NCI-H1048 (cell line): ENCODE measurements around the gene FGD6.

ENCODE experiments used
- DNase-seq: peaks from one replicate; lab custom pipeline; 2025; lab: John Stamatoyannopoulos, UW

The FGD6 gene

GRCh38 chr12:95083938-95084337 lies 133.3 kb downstream of the FGD6 start:
- no peak for DNase-seq

DNA sequence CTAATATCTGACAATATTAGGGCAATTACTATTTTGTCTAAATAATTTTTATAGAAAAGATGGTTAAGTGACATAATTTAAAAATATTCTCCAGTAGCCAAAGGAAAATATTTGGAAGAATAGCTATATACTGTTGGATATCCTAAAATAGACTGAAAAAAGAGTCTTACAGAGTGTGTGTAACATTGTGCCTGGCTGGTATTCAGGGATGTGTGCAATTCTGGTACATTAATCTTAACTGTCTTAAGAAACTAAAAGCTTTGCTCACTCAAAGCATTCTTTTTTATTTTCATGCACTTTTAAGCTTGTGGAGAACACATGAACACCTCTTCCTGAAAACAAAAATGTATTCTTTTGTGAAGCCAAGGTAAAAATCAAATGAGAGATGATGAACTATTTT lies 133.8 kb downstream of the FGD6 start:
- no peak for DNase-seq

- no peak for DNase-seq
Observed at GRCh38 chr12:95077341-95077740, 139.9 kb downstream of the FGD6 start.

DNA sequence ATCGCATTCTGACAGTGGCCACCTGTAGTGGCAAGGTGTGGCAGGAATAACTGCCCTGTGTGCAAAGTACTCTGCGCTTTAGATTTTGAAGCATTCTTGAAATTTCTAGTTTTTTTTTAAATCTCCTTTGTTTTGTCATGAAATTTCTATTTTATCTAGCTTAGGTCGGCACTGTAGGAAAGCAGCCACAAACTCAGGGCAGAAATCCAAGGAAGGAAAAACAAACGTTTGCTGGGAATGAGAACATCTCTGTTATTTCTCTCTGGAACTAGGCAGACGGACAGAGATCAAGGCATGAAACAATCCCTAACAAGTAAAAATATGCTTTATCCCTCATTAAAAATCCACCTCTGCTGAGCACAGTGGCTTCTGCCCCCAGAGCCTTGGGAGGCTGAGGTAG lies 142.5 kb downstream of the FGD6 start:
- no peak for DNase-seq

DNA sequence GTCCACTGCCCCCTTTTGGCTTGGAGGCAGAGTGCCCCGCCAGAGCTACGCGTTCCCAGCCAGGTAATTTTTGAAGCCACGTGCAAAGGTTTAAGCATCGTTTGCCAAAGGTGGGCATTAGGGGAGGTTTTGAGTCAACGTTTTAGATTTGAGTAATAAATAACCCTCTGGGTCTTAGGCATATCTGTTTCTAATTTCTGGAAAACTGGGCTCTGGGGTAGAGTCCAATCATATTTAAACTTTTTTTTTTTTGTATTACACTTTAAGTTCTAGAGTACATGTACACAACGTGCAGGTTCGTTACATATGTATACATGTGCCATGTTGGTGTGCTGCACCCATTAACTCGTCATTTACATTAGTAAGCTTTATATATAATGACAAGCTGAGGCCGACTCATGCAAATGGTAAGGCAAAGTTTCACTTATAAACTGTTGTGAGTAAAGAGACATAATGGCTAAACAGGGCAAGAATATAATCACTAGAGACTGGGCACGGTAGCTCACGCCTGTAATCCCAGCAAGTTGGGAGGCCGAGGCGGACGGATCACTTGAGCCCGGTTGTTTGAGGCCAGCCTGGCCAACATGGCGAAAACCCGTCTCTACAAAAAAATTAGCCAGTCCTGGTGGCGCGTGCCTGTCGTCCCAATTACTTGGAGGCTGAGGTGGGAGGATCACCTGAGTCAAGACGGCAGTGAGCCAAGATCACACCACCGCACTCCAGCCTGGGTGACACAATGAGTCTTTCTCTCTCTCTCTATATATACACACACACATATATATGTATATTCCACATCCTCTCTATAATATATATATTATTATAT lies 143.4 kb downstream of the FGD6 start:
- DNase-seq: peak; percentile 88

GRCh38 chr12:95072900-95073697 lies 144.2 kb downstream of the FGD6 start, which contains the start of gene NR2C1:
TSS of gene NR2C1 (minus strand) at chr12:95073618. CDS start at chr12:95067384, 6,234 bp downstream.
- DNase-seq: no peak

GRCh38 chr12:95070378-95070777 lies 146.9 kb downstream of the FGD6 start:
- no peak for DNase-seq

DNA sequence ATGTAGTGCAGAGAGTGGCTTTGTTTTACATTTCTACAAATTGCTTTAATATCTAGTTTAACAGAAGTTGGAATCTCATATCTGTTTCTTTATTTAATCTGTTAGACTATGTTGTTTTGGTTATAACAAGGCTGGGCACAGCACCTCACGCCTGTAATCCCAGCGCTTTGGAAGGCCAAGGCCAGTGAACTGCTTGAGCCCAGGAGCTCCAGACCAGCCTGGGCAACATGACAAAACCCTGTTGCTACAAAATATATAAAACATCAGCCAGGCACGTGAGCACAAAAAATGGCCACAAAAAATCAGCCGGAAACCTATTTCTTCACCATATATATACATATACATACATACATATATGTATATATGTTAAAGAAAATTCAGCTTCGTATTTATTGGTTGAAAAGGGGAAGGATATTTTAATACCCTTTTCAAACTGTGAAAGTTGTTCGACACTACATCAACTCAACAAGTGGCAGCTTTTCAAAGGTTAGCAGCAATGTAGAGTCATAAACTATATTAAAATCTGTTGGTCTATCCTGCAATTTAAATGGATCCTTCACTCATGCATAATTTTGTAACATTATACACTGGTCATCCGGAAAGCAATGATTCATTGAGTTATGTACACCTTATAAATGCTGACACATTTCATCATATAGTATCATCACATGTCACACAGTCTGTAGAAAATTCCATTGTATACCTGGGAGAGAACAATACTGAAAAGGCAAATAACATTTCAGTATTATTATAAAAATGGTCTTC lies 151.0 kb downstream of the FGD6 start:
- no peak for DNase-seq

GRCh38 chr12:95060951-95061350 lies 156.3 kb downstream of the FGD6 start:
- DNase-seq: no peak

DNA sequence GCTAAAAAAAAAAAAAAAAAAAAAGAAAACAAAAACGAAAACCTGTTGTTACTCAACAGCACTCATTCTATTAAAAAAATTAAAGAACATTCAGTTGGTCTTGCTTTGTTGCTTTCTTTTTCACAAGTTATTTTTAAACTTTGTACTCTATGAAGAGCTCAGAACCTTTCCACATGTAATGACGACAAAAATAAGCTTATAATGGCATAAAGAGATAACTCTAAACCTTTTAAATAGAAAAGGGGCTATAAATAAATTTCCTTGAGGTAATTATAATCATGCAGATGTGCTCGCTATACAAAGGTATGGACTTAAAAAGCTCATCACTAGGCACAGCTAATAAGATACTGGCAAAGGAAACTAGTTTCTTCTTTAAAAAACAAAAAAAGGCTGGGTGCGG lies 157.3 kb downstream of the FGD6 start:
- no peak for DNase-seq

DNA sequence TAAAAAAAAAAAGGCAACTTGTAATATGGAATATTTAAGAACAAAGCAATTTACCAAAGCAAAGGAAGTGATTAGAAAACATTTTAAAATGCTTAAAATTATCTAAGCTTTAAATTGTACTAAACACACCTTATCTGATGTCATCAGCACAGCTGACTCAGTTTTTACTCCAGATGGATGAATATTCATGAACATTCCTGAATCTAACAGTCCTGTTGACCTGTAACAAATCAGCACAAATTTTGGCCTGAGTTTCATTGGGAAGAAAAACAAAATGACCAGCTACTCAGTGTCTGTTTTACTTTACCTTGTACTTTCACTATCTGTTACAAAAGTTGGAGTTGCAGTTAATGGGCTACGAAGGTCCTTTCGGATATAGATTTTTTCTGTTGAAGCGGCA lies 159.8 kb downstream of the FGD6 start:
- no peak for DNase-seq

DNA sequence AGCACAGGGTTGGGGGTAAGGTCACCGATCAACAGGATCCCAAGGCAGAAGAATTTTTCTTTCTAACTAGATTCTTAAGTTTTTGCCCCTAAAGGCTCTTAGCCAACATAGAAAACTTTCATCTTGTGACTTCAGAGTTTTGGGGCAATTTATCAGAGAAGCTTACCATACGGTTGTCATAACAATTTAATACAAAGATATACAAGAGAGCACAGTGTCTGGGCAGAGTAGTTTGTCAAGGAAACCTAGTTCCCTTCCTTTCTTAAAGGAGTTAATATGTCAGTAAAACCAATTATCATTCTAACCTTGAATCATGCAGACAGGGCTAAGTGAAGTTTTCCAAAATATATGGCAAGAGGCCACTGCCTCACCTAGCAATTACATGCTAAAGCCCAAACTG lies 162.2 kb downstream of the FGD6 start:
- no peak for DNase-seq

DNA sequence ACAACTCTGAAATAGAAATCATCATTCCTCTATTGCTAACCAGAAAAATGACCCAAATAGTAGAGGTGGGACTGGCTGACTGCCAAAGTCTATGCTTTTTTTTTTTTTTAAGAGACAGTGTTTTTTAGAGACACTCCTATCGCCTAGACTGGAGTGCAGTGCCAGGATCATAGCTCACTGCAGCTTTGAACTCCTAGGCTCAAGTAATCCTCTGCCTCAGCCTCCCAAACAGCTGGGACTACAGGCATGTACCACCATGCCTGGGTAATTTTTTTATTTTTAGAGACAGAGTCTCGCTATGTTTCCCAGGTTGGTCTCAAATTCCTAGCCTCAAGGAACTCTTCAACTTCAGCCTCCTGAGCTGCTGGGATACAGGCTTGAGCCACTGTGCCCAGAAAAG lies 163.1 kb downstream of the FGD6 start:
- DNase-seq: no peak

GRCh38 chr12:95051241-95051640 lies 166.0 kb downstream of the FGD6 start:
- DNase-seq: no peak

DNA sequence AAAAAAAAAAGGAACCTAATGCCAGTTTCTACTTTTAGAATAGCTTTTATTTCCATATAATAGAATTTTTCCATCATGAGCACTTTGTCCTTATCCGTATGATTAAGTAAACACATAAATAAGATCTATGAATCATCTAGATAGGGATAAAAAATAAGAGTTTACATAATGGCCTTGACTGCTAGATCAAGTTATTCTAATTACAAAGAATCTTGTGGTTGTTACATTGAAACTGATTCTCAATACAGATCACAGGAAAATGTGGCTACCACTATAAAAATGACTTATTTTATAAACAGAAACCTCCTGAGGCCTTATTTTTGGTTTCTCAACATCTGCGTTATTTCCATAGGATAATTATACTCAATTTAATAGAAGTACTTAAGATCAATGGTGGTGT lies 179.4 kb downstream of the FGD6 start:
- no peak for DNase-seq

- no peak for DNase-seq
Observed at GRCh38 chr12:95034750-95035149, 182.5 kb downstream of the FGD6 start.
